Right atrium auricular region (tissue), 2 donors: Measurements from ENCODE around the gene KPNA2. TPM values are rescaled to one million over a fixed set of nuclear protein-coding genes. Genes with fewer than 3 reads are reported as not detected.

Experiments used
- DNase-seq: peaks from one replicate; pipeline ENCODE4 v3.0.0-alpha.2; 2019; ENCODE audit warnings: low spot score
- H3K27ac ChIP-seq, 2 donors: fragments of 200-600 bp; sonication (generic); 1 replicate in 1 of 2; 2 replicates in 1 of 2; pipeline ENCODE4 v1.5.1; 2016 to 2019
- H3K27me3 ChIP-seq, 2 donors: fragments of 200-600 bp; sonication (generic); one replicate each; pipeline versions ENCODE4 v1.5.1 to v1.6.0; 2017 to 2019
- H3K36me3 ChIP-seq: fragments of 200-600 bp; sonication (generic); one replicate; pipeline ENCODE4 v1.5.1; 2016
- H3K4me1 ChIP-seq, 2 donors: fragments of 200-600 bp; sonication (generic); one replicate each; pipeline versions ENCODE4 v1.5.1 to v1.6.0; 2017 to 2019
- H3K4me3 ChIP-seq, 2 donors: fragments of 200-600 bp; sonication (generic); 1 replicate in 1 of 2; 2 replicates in 1 of 2; pipeline ENCODE4 v1.5.1; 2017 to 2019; ENCODE audit warnings: mild to moderate bottlenecking in 1 of 2, moderate library complexity in 1 of 2
- H3K9me3 ChIP-seq, 2 donors: fragments of 200-600 bp; sonication (generic); one replicate each; pipeline ENCODE4 v1.5.1; 2019
- CTCF ChIP-seq, 2 donors: fragments of 200-600 bp; sonication (generic); IDR thresholded peaks; one replicate each; pipeline ENCODE4 v1.5.1; 2019; ENCODE audit warnings: antibody characterized with exemption in 2 of 2
- total RNA-seq, 2 donors: library from RNA; depleted of rRNA; stranded (reverse); fragments of >200 nt; gene quantifications; one replicate each; pipeline ENCODE4 v1.1.0, GENCODE V29; 2016

The KPNA2 gene
- total RNA-seq, 2 donors from 2014 or later, result 17.9 to 19.2 TPM

GRCh38 chr17:68029512-68030215 lies 5.9 kb upstream of the KPNA2 start:
- Histone ChIP-seq H3K27ac (no peak overlapping the region), H3K4me3 (no peak overlapping the region), H3K27me3 (no peaks in the 10 kb centered on the region), H3K9me3 (no peaks in the 10 kb centered on the region), H3K36me3 (no peaks in the 10 kb centered on the region), H3K4me1 (peaks cover 0 to 2% of the 10 kb centered on the region in 2 donors)
- no peak for TF ChIP-seq CTCF (IDR thresholded peaks at IDR 0.05)
- no peak for DNase-seq

GRCh38 chr17:68033636-68034451 lies 1.7 kb upstream of the KPNA2 start:
- H3K9me3 ChIP-seq, result no peaks in the 10 kb centered on the region
- no peaks in the 10 kb centered on the region for H3K27me3 ChIP-seq
- peaks cover 0 to 19% of the 10 kb centered on the region in 2 donors for H3K4me1 ChIP-seq
- no peak overlapping the region for H3K4me3 ChIP-seq
- DNase-seq, result no peak
- H3K27ac ChIP-seq, result no peak overlapping the region
- TF ChIP-seq CTCF (IDR thresholded peaks at IDR 0.05), result no peak
- H3K36me3 ChIP-seq, result peaks cover 16% of the 10 kb centered on the region

- no peak overlapping the region for H3K27ac ChIP-seq
- no peaks in the 10 kb centered on the region for H3K27me3 ChIP-seq
- peaks cover 22% of the 10 kb centered on the region for H3K36me3 ChIP-seq
- no peaks in the 10 kb centered on the region for H3K9me3 ChIP-seq
- no peak for DNase-seq
- H3K4me1 ChIP-seq, result peaks cover 0 to 19% of the 10 kb centered on the region in 2 donors
- no peak overlapping the region for H3K4me3 ChIP-seq
- TF ChIP-seq CTCF (IDR thresholded peaks at IDR 0.05), result no peak
These were observed 1.1 kb upstream of the KPNA2 start for GRCh38 chr17:68034452-68034776.

DNA sequence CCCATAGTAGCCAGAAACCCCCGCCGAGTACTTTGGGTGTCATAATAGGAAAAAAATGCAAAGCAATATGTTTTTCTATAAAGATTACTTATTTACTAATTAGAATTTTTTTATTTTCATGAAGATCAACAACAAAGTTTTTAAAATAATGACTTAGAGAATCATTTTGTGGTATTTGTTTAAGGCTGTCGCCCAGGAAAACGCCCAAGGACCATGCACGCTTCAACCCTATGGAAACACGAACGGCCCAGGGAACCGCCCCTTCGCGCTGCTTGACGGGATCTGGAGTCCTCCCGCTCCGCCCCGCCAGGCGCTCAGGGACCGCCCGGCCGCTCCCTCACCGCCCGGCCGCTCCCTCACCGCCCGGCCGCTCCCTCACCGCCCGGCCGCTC lies 408 bp upstream of the KPNA2 start:
- Histone ChIP-seq H3K27ac (no peak overlapping the region), H3K4me1 (peaks cover 0 to 19% of the 10 kb centered on the region in 2 donors), H3K27me3 (no peaks in the 10 kb centered on the region), H3K4me3 (peak overlapping the region; percentile 16 to 36), H3K9me3 (no peaks in the 10 kb centered on the region), H3K36me3 (peaks cover 29% of the 10 kb centered on the region)
- no peak for TF ChIP-seq CTCF (IDR thresholded peaks at IDR 0.05)
- peak; percentile 90 for DNase-seq

- no peaks in the 10 kb centered on the region for H3K9me3 ChIP-seq
- H3K4me1 ChIP-seq, result peaks cover 0 to 19% of the 10 kb centered on the region in 2 donors
- peak overlapping the region; percentile 67 to 79 for H3K4me3 ChIP-seq
- DNase-seq, result no peak
- H3K27me3 ChIP-seq, result no peaks in the 10 kb centered on the region
- TF ChIP-seq CTCF (IDR thresholded peaks at IDR 0.05), result no peak
- H3K36me3 ChIP-seq, result peaks cover 43% of the 10 kb centered on the region
- peak overlapping the region; percentile 82 to 85 for H3K27ac ChIP-seq
These were observed 991 bp downstream of the KPNA2 start for GRCh38 chr17:68036304-68037147.
